Activated effector memory CD4-positive, alpha-beta T cell treated with anti-CD3 and anti-CD28 coated beads, Interleukin-2, amount 50 U/mL, for 16 hours (primary cell): ENCODE data around the gene TSC22D1.

Source experiments
- DNase-seq: peaks from one replicate; pipeline ENCODE4 v3.0.0-alpha.2; 2020

The TSC22D1 gene

GRCh38 chr13:44422755-44423643 is 153.1 kb downstream of the TSC22D1 start:
- DNase-seq: no peak

GRCh38 chr13:44421853-44422525 is 154.1 kb downstream of the TSC22D1 start:
- no peak for DNase-seq

- DNase-seq: no peak
These were observed 155.5 kb downstream of the TSC22D1 start for GRCh38 chr13:44420376-44421220.

GRCh38 chr13:44417876-44418275 is 158.3 kb downstream of the TSC22D1 start:
- DNase-seq: no peak

- no peak for DNase-seq
These were observed 158.7 kb downstream of the TSC22D1 start for GRCh38 chr13:44417446-44417845.

- no peak for DNase-seq
These were observed 159.4 kb downstream of the TSC22D1 start for GRCh38 chr13:44416744-44417143.

- DNase-seq: no peak
These were observed 159.8 kb downstream of the TSC22D1 start for GRCh38 chr13:44416301-44416700.

GRCh38 chr13:44415815-44416214 is 160.3 kb downstream of the TSC22D1 start:
- no peak for DNase-seq

GRCh38 chr13:44414716-44415115 is 161.4 kb downstream of the TSC22D1 start:
- DNase-seq: no peak

GRCh38 chr13:44413095-44413494 is 163.0 kb downstream of the TSC22D1 start:
- no peak for DNase-seq

- DNase-seq: no peak
These were observed 163.7 kb downstream of the TSC22D1 start for GRCh38 chr13:44412346-44412935.

GRCh38 chr13:44411841-44412240 is 164.3 kb downstream of the TSC22D1 start:
- DNase-seq: no peak

- no peak for DNase-seq
These were observed 165.7 kb downstream of the TSC22D1 start for GRCh38 chr13:44410328-44410859.

- no peak for DNase-seq
These were observed 166.5 kb downstream of the TSC22D1 start for GRCh38 chr13:44409595-44409994.

GRCh38 chr13:44407891-44408290 is 168.2 kb downstream of the TSC22D1 start:
- DNase-seq: no peak

GRCh38 chr13:44407379-44407778 is 168.8 kb downstream of the TSC22D1 start:
- DNase-seq: no peak

- no peak for DNase-seq
These were observed 169.5 kb downstream of the TSC22D1 start for GRCh38 chr13:44406617-44407016.

GRCh38 chr13:44404261-44405132 is 171.6 kb downstream of the TSC22D1 start:
- no peak for DNase-seq

- DNase-seq: no peak
These were observed 172.6 kb downstream of the TSC22D1 start for GRCh38 chr13:44403461-44404056.

- DNase-seq: no peak
These were observed 173.2 kb downstream of the TSC22D1 start for GRCh38 chr13:44402899-44403445.

GRCh38 chr13:44401577-44401976 is 174.6 kb downstream of the TSC22D1 start:
- DNase-seq: no peak
